ENCODE data around the gene POLR2E.

GRCh38 chr19:1109032-1109551, 13.9 kb upstream of the POLR2E start:
- no peak for TF ChIP-seq POLR2A (IDR thresholded peaks at IDR 0.05; ENCODE audit: low read length)
- TF ChIP-seq GATA1 (IDR thresholded peaks at IDR 0.05; ENCODE audit: low read depth, low read length): no peak
